Stimulated activated CD4-positive, alpha-beta T cell treated with anti-CD3 and anti-CD28 coated beads, Interleukin-15, amount 100 ng/mL, for 48 hours (primary cell): Measurements from ENCODE around the gene AQP11.
A peak's percentile ranks its signal among the peaks of the same experiment; 100 is the strongest.
"Not testable (repeated sequence)": the region's sequence is repeated elsewhere in the genome, so short reads cannot be mapped to it uniquely, and the experiment has no call there.

Source experiments
- DNase-seq, 2 donors: peaks; one replicate each; pipeline ENCODE4 v3.0.0-alpha.2; 2020; ENCODE audit warnings: low read depth in 2 of 2

AQP11 gene, protein sequence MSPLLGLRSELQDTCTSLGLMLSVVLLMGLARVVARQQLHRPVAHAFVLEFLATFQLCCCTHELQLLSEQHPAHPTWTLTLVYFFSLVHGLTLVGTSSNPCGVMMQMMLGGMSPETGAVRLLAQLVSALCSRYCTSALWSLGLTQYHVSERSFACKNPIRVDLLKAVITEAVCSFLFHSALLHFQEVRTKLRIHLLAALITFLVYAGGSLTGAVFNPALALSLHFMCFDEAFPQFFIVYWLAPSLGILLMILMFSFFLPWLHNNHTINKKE

DNA sequence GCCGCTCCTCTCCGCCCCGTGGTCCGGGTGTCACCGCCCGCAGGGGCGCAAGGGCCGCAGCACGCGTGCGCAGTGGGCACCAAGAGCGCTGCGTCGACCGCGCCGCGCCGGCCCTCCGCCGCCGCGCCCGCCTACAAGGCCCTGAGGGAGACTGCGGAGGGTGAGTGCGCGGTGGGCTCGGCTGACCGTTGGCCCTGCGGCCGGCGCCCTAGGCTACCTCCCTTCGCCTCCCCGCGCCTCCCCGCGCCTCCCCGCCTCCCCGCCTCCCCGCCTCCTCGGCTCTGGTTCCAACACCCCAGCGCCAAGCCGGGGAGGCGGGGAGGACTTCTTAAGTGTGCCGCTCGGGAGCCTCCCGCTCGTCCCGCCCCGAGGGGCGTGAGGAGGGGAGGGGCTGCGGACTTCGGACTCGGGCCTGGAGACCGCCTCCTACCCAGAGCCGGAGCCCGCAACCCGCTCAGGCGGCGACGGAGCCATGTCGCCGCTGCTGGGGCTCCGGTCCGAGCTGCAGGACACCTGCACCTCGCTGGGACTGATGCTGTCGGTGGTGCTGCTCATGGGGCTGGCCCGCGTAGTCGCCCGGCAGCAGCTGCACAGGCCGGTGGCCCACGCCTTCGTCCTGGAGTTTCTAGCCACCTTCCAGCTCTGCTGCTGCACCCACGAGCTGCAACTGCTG is at the start of gene AQP11:
TSS of gene AQP11 (plus strand) at position 433 of the 673 bp plus-strand sequence. CDS start at position 473, 40 bp downstream.
- peak; percentile 30 to 51 for DNase-seq

DNA sequence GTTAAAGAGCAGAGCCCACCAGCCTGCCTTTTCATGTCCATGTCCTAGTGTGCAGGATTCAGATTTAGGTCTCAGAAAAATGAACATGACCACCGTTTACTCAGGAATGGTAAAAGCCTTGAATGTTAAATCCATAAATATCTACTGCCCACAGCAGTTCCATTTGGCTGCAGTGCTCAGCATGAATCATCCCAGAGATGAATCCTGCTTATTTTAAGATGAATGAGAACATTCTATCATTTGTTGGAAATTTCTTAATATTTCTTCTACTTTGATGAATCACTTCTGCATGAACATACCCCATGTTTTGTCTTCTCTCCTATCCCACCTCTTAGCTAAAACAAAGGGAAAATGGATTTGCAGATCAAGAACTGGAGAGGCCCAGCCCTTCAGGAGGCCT is 47.5 kb upstream of the AQP11 start:
- no peak for DNase-seq

DNA sequence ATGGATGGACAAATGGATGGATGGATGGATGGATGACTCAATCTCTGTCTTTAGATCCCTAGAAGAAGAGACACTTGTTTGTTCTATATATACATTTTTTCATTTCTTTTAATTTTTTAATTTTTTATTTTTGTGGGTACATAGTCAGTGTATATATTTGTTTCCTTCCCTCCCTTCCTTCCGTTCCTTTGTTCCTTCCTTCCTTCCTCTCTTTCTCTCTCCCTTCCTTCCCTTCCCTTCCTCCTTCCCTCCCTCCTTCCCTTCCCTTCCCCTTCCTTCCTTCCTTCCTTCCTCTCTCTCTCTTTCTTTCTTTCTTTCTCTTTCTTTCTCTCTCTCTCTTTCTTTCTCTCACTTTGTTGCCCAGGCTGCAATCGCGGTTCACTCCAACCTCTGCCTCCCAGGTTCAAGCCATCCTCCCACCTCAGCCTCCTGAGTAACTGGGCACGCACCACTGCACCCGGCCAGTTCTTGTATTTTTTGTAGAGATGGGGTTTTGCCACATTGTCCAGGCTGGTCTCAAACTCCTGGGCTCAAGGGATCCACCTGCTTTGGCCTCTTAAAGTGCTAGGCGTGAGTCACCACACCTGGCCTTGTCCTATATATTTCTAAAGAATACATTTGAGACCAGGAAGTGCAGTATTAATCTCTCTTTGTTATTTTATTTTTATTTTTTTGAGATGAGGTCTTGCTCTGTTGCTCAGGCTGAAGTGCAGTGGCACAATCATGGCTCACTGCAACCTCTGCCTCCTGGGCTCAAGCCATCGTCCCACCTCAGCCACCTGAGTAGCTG is 42.5 kb upstream of the AQP11 start:
- DNase-seq: no peak

DNA sequence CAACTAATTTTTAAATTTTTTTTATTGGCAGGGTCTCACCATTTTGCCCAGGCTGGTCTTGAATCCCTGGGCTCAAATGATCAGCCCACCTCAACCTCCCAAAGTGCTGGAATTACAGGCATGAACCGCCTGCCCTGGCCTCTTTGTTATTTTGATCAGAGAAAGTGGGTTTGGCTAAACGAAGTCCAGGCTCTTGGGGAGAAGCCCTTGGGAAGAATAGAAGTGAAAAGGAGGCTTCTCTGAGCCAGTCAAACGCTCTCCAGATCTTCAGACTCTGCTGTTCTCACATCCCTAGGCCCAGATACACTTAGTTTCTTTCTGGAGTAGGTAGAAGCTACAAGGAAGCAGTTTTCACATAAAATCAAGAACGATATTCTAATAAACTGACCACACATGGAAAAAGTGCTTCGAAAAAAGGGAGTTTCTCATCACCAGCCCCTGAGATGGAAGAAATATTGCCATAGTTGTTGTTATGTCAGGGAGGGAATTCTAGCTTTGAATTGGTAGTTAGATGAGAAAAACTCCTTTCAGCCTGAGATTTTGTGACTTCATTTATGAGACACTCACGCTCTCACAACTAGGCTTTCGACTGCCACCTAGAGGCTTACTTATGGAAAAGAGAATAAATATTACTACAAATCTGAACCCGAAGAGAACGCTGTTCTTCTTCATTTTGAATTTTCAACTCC is 41.7 kb upstream of the AQP11 start:
- peak in 1 of 2 donors; percentile 7 for DNase-seq

GRCh38 chr11:77548552-77549445 is 41.0 kb upstream of the AQP11 start:
- no peak for DNase-seq

GRCh38 chr11:77551426-77551825 is 38.3 kb upstream of the AQP11 start:
- not testable (repeated sequence) for DNase-seq

GRCh38 chr11:77557553-77557952 is 32.2 kb upstream of the AQP11 start:
- DNase-seq: no peak

DNA sequence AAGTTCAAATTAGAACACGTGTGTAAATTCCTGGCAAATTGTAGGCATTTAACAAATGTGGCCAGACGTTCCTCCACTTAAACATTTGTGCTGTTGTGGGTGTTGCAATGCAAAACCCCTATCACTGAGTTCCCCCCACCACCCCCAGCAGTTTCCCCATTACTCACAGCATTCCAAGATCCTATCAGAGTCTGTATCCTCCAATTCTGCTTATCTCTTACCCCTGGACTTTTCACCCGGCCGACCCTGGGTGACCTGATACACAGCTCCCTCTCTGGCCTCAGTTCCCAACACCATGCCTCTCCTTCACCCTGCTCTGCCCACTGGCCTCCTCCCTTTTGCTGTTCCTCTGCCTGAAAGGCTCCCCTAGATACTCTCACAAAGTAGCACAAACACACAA is 31.4 kb upstream of the AQP11 start:
- DNase-seq: no peak

GRCh38 chr11:77559686-77560401 is 29.9 kb upstream of the AQP11 start:
- DNase-seq: no peak

GRCh38 chr11:77560605-77561004 is 29.1 kb upstream of the AQP11 start:
- no peak for DNase-seq

DNA sequence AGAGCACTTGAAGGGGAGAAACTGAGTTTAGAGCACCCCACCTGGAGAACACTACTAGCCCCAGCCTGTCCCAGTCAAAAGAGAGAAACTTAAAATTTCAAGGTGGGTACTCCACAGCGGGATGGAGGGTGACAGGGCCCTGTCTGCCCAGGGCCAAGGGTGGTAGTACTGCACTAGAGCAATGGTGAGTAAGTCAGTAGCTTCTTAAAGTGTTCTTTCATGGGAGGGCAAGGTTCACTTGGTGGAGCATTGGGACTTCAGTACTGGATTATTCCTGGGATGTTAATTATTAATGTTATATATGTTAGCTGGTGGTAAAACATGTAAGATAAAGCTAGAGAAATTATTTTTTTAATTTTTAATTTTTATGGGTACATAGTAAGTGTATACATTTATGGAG is 28.5 kb upstream of the AQP11 start:
- DNase-seq: no peak

GRCh38 chr11:77568306-77568705 is 21.4 kb upstream of the AQP11 start:
- DNase-seq: no peak

- no peak for DNase-seq
These were observed 20.7 kb upstream of the AQP11 start for GRCh38 chr11:77568916-77569675.

- no peak for DNase-seq
These were observed 20.1 kb upstream of the AQP11 start for GRCh38 chr11:77569676-77570070.

DNA sequence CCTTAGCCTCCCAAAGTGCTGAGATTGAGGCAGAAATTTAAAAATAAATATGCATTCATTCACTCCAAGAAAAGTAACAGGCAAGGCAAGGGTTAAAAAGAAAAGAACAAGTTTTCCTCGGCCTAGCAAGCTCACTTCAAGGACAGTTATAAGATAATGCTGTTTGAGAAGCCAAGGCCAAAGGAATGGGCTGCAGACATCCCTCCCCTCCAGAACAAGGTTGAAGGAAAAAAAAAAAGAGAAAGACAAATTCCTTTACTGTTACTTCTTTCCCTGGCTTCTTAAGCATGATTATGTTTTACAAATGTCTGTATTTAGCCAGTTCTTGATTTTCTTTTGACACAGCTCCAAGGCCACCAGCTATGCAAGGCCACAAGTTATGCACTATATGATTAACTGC is 18.9 kb upstream of the AQP11 start:
- not testable (repeated sequence) for DNase-seq

GRCh38 chr11:77575428-77575827 is 14.3 kb upstream of the AQP11 start:
- DNase-seq: not testable (repeated sequence)

DNA sequence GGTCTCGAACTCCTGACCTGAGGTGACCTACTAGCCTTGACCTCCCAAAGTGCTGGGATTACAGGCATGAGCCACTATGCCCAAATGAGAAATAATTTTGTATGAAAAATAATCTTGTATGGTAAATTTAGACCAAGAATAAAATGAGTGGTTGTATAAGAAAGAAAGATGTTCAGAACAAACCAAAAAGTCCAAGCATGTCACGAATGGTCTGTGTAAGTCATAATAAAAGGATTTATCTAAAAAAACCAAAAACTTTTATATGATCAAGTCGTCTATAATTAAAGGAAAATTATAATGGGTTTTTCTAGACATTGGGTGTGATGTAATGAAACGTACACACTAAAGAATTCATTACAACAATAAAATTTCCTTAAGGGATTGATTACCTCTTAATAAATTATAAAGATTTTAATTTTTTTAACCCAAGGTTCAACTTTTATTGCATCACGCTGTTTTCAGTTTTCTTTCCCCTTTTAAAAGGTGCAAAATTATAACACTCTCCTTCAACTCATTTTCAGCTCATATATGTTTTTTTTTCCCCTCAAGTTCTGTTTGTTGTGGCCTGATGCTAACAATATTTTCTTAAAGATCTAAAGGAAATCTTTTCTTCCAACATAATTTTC is 8.9 kb upstream of the AQP11 start:
- no peak for DNase-seq

- no peak for DNase-seq
These were observed 602 bp upstream of the AQP11 start for GRCh38 chr11:77589181-77589520.

- DNase-seq: no peak
These were observed 535 bp downstream of the AQP11 start for GRCh38 chr11:77590194-77590782.
